K562 (cell line): Measurements from ENCODE around the gene NPR1. TPM values are rescaled to one million over a fixed set of nuclear protein-coding genes. Genes with fewer than 3 reads are reported as not detected.

ENCODE experiments used
- CBFA2T3 ChIP-seq: fragments of 450-650 bp; IDR thresholded peaks from 2 replicates; pipeline ENCODE4 v1.6.1; 2017
- CEBPG ChIP-seq, 3 experiments: fragments of 200-800 bp in 1 of 3; sonication (Bioruptor generic) in 1 of 3; sonication (generic) in 1 of 3; formaldehyde crosslinking in 1 of 3; IDR thresholded peaks in 2 of 3; conservative IDR thresholded peaks in 1 of 3; 2 replicates each; pipeline versions ENCODE4 v1.6.1 to v1.8.0; 2016 to 2022; ENCODE audit warnings: missing compliant biosample characterization in 2 of 3, missing genetic modification characterization in 2 of 3, mild to moderate bottlenecking in 1 of 3, missing genetic modification reagents in 1 of 3
- DPF2 ChIP-seq: fragments of 450-650 bp; IDR thresholded peaks from 2 replicates; pipeline ENCODE4 v1.6.1; 2016
- EGR1 ChIP-seq: fragments of 450-650 bp; conservative IDR thresholded peaks from 2 replicates; pipeline ENCODE4 v1.6.1; 2017; ENCODE audit warnings: mild to moderate bottlenecking
- FOSL1 ChIP-seq: fragments of 200-800 bp; sonication (Bioruptor generic); conservative IDR thresholded peaks from 2 replicates; pipeline ENCODE4 v1.6.1; 2016; ENCODE audit warnings: missing genetic modification characterization, missing compliant biosample characterization
- HDAC2 ChIP-seq: fragments of 450-650 bp; IDR thresholded peaks from 2 replicates; pipeline ENCODE4 v1.6.1; 2016; ENCODE audit warnings: mild to moderate bottlenecking
- NCOR1 ChIP-seq: fragments of 450-650 bp; IDR thresholded peaks from 2 replicates; pipeline ENCODE4 v1.6.1; 2016; ENCODE audit warnings: mild to moderate bottlenecking, moderate library complexity
- POLR3G ChIP-seq: IDR thresholded peaks from 2 replicates; pipeline ENCODE4 v1.6.1; 2011; ENCODE audit not compliant: insufficient read length, insufficient replicate concordance; ENCODE audit errors: extremely low read depth
- RFX7 ChIP-seq: fragments of 250-450 bp; sonication (Bioruptor Pico); IDR thresholded peaks from 2 replicates; pipeline ENCODE4 v1.5.1; 2021; ENCODE audit warnings: mild to moderate bottlenecking
- SMARCA4 ChIP-seq: fragments of 450-650 bp; IDR thresholded peaks from 2 replicates; pipeline ENCODE4 v1.6.1; 2016
- SOX6 ChIP-seq: fragments of 450-650 bp; IDR thresholded peaks from 2 replicates; pipeline ENCODE4 v1.6.1; 2014; ENCODE audit warnings: mild to moderate bottlenecking
- SPI1 ChIP-seq: IDR thresholded peaks from 2 replicates; pipeline ENCODE4 v1.6.1; 2011; ENCODE audit warnings: low read depth, low read length, control low read depth, borderline replicate concordance
- ZNF316 ChIP-seq: fragments of 450-650 bp; IDR thresholded peaks from 2 replicates; pipeline ENCODE4 v1.6.1; 2016
- polyA plus RNA-seq, 8 experiments: library from polyadenylated mRNA; depleted of rRNA in 4 of 8; stranded (reverse) in 5 of 8; unstranded in 3 of 8; fragments of >200 nt; fragmentation: Nextera tagmentation in 2 of 8; fragmentation: Illumina TruSeq in 1 of 8; extraction: Ambion mirVana in 2 of 8; extraction: Trizol in 1 of 8; gene quantifications; 2 replicates each; pipeline versions ENCODE4 v1.2.1 to v1.2.3, GENCODE V29; 2011 to 2014; ENCODE audit warnings: inconsistent platforms in 1 of 8, missing spikeins in 1 of 8
- total RNA-seq, 7 experiments: library from RNA; depleted of rRNA in 6 of 7; stranded (reverse); fragments of >200 nt in 6 of 7; fragmentation: Illumina TruSeq in 2 of 7; extraction: Trizol in 2 of 7; gene quantifications; 2 replicates each; pipeline versions ENCODE4 v1.2.1 to v1.2.3, GENCODE V29; 2011 to 2021; ENCODE audit warnings: low replicate concordance in 1 of 7
- TF ChIP-seq, protein P1 (sequence below), 2 experiments: fragments of 450-650 bp; conservative IDR thresholded peaks; 2 replicates each; pipeline ENCODE4 v1.6.1; 2017; ENCODE audit warnings: mild to moderate bottlenecking in 2 of 2, moderate library complexity in 2 of 2

NPR1 gene
- total and polyA plus RNA-seq, 9 of the 15 experiments (the other 6 are each of a cell fraction or from before 2014, with no cell fraction given): 0.05 to 0.16 (median 0.06) TPM; not detected in 6

DNA sequence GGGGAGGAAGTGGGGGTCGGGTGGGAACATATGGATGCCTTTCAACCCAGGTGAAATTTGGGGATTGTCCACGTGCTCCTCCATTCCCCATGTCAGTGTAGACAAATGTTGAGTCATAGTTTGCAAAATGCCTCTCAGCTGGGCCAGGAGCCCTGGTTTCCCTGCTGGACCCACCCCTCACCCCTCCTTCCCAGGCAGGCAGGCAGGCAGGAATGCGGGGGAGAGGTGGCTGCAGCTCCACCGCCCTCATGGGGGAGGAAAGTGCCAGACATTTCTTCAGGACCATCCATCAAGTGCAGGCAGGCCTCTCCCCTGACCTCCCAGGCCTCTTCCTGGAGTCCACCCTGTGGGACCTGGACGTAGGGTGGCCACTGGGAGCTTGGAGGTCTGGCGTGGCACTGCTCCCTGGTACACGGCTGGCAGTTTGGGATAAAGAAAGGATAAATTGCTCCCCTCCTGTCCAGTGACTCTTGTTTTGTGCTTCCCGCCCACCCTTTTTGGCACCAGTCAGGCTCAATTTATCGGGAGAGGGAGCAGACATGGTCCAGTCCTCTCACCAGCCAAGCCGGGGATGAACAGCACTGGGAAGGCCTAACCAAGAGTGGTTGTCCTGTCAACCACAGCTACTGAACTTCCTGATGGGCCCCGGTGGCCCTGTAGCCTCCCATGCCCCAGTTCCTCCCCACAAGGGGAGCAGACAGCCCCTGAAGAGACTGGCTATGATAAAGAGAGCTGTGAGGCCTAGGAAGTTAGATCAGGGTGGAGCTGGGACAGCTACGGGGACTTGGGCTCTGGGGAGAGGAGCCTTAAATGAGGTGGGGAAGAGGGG lies 18.9 kb downstream of the NPR1 start (continued):
- peak; percentile 73 for TF ChIP-seq ZNF316
- TF ChIP-seq SPI1: 0 out of 2 replicates have a peak, but pooled peaks have one; percentile 24
- TF ChIP-seq NCOR1: peak; percentile 72; the same call in 1 of the 2 replicates
- peak; percentile 77 for TF ChIP-seq FOSL1 (tag)
- TF ChIP-seq SOX6: peak; percentile 56
- peak; percentile 90 for TF ChIP-seq EGR1
- TF ChIP-seq POLR3G: no peak
- TF ChIP-seq, protein P1, sequence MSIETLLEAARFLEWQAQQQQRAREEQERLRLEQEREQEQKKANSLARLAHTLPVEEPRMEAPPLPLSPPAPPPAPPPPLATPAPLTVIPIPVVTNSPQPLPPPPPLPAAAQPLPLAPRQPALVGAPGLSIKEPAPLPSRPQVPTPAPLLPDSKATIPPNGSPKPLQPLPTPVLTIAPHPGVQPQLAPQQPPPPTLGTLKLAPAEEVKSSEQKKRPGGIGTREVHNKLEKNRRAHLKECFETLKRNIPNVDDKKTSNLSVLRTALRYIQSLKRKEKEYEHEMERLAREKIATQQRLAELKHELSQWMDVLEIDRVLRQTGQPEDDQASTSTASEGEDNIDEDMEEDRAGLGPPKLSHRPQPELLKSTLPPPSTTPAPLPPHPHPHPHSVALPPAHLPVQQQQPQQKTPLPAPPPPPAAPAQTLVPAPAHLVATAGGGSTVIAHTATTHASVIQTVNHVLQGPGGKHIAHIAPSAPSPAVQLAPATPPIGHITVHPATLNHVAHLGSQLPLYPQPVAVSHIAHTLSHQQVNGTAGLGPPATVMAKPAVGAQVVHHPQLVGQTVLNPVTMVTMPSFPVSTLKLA (conservative IDR thresholded peaks at IDR 0.05): peak; percentile 66 to 77
- TF ChIP-seq CBFA2T3: peak; percentile 66
- no peak for TF ChIP-seq RFX7 (CRISPR knock-in tag)
- no peak for TF ChIP-seq CEBPG (CRISPR knock-in tag; IDR thresholded peaks at IDR 0.05)
- TF ChIP-seq CEBPG (tag; conservative IDR thresholded peaks at IDR 0.05 in 1 of 2, IDR thresholded peaks at IDR 0.05 in 1 of 2): peak; percentile 47 to 64; a peak in 3 of 4 replicates
- peak; percentile 55 for TF ChIP-seq SMARCA4
- TF ChIP-seq HDAC2: 0 out of 2 replicates have a peak, but pooled peaks have one; percentile 13
- peak; percentile 69 for TF ChIP-seq DPF2
- TF ChIP-seq, all 486 proteins: peak for 96
